Esophagus squamous epithelium (tissue), 5 donors: ENCODE data around the gene DNAJB6. TPM values are rescaled to one million over a fixed set of nuclear protein-coding genes. Genes with fewer than 3 reads are reported as not detected.

Experiments used
- DNase-seq: peaks from one replicate; lab custom pipeline; 2025; lab: John Stamatoyannopoulos, UW
- H3K27ac ChIP-seq, 4 donors: fragments of 200-600 bp; sonication (generic); one replicate each; pipeline ENCODE4 v1.5.1; 2016 to 2019; ENCODE audit warnings: mild to moderate bottlenecking in 1 of 4
- H3K27me3 ChIP-seq, 4 donors: fragments of 200-600 bp; sonication (generic); 1 replicate in 3 of 4; 2 replicates in 1 of 4; pipeline versions ENCODE4 v1.5.1 to v1.6.0; 2017 to 2021; ENCODE audit warnings: antibody characterized with exemption in 1 of 4
- H3K36me3 ChIP-seq, 3 donors: fragments of 200-600 bp; sonication (generic); one replicate each; pipeline ENCODE4 v1.5.1; 2016 to 2019
- H3K4me1 ChIP-seq, 3 donors: fragments of 200-600 bp; sonication (generic); one replicate each; pipeline ENCODE4 v1.5.1; 2017 to 2019
- H3K4me3 ChIP-seq, 4 donors: fragments of 200-600 bp; sonication (generic); 1 replicate in 3 of 4; 2 replicates in 1 of 4; pipeline ENCODE4 v1.5.1; 2016 to 2019; ENCODE audit warnings: mild to moderate bottlenecking in 2 of 4, moderate library complexity in 1 of 4
- H3K9me3 ChIP-seq, 3 donors: fragments of 200-600 bp; sonication (generic); one replicate each; pipeline ENCODE4 v1.5.1; 2016 to 2019
- CTCF ChIP-seq, 6 experiments: fragments of 450-650 bp in 4 of 6; fragments of 200-600 bp in 2 of 6; sonication (generic) in 2 of 6; IDR thresholded peaks; one replicate each; pipeline ENCODE4 v1.5.1; 2016 to 2019; ENCODE audit warnings: antibody characterized with exemption in 6 of 6, mild to moderate bottlenecking in 4 of 6, moderate library complexity in 4 of 6
- POLR2A ChIP-seq, 4 donors: fragments of 450-650 bp; IDR thresholded peaks; one replicate each; pipeline ENCODE4 v1.6.1; 2017; ENCODE audit warnings: antibody characterized with exemption in 4 of 4, mild to moderate bottlenecking in 4 of 4, moderate library complexity in 3 of 4
- WGBS, 2 donors: methylation state at CpG; one replicate each; pipeline ENCODE4 v1.1.5; 2018; 5-methylcytosine and 5-hydroxymethylcytosine counted together
- intact Hi-C: fragments of 100-400 bp; cut with DNase I; formaldehyde crosslinking; loops from one replicate; pipeline ENCODE4 v1.15.0; 2022
- total RNA-seq, 4 donors: library from RNA; depleted of rRNA; stranded (reverse); fragments of >200 nt; gene quantifications; one replicate each; pipeline ENCODE4 v1.1.0, GENCODE V29; 2016
- donor health status: DM: yes; HTN: yes; CAD: no.

Gene DNAJB6
- total RNA-seq, 4 donors from 2014 or later = 96.5 to 193 (median 160) TPM

- Histone ChIP-seq H3K4me3 (no peak overlapping the region), H3K36me3 (no peaks in the 10 kb centered on the region), H3K9me3 (no peaks in the 10 kb centered on the region), H3K27ac (no peak overlapping the region), H3K27me3 (peaks cover 0 to 13% (median 0%) of the 10 kb centered on the region in 4 donors), H3K4me1 (peaks cover 0 to 11% (median 4%) of the 10 kb centered on the region in 3 donors)
- no peak for DNase-seq
- intact Hi-C loops = loop anchor here (10.0 kb wide), 1 partner anchor 918 kb away; no protein-coding TSS in a partner anchor
- TF ChIP-seq CTCF (IDR thresholded peaks at IDR 0.05) = no peak
- TF ChIP-seq POLR2A (IDR thresholded peaks at IDR 0.05) = no peak
- 69 to 71% methylated on average over 13 of the region's 13 CpGs for WGBS, 2 donors
Measured at GRCh38 chr7:157436763-157437480, 100.1 kb downstream of the DNAJB6 start.

DNA sequence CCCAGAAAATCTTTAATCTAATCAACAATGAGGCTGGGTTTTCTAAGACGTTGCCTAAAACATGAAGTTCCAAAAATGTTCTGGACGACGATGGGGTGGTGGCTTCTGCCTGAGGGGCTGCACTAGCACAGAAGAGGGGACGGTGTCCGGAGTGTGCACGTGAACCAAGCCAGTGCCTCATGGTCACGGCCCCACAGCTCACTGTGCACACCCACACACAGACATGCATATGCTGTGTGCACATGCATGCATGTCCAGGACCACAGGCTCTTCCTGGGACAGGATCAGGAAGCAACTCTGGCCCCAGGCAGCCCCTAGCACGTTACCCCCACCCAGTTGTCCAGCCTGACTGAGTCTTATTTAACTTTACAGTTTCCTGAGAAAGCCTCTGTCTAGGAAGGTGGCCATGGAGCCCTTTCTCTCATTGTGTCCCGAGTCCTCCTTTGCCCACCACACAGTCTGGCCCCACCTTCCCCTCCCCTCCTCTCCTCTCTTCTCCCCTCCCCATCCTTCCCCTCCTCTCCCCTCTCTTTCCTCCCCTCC, 100.8 kb downstream of the DNAJB6 start:
- H3K4me1 ChIP-seq = peaks cover 0 to 6% (median 2%) of the 10 kb centered on the region in 3 donors
- intact Hi-C loops = loop anchor here (10.0 kb wide), 1 partner anchor 917 kb away; no protein-coding TSS in a partner anchor
- H3K36me3 ChIP-seq = no peaks in the 10 kb centered on the region
- no peaks in the 10 kb centered on the region for H3K9me3 ChIP-seq
- 26 to 61% methylated on average over 3 to 5 of the region's 9 CpGs for WGBS, 2 donors
- no peak for DNase-seq
- H3K27ac ChIP-seq = no peak overlapping the region
- H3K4me3 ChIP-seq = no peak overlapping the region
- TF ChIP-seq CTCF (IDR thresholded peaks at IDR 0.05) (no peak), POLR2A (IDR thresholded peaks at IDR 0.05) (no peak)
- peaks cover 0 to 13% (median 0%) of the 10 kb centered on the region in 4 donors for H3K27me3 ChIP-seq

- no peak overlapping the region for H3K27ac ChIP-seq
- no peak for DNase-seq
- H3K9me3 ChIP-seq = no peaks in the 10 kb centered on the region
- H3K27me3 ChIP-seq = peaks cover 0 to 13% (median 0%) of the 10 kb centered on the region in 4 donors
- TF ChIP-seq CTCF (IDR thresholded peaks at IDR 0.05) (no peak), POLR2A (IDR thresholded peaks at IDR 0.05) (no peak)
- H3K36me3 ChIP-seq = no peaks in the 10 kb centered on the region
- H3K4me3 ChIP-seq = no peak overlapping the region
- H3K4me1 ChIP-seq = no peaks in the 10 kb centered on the region
- intact Hi-C loops = loop anchor here (10.0 kb wide), 1 partner anchor 916 kb away; no protein-coding TSS in a partner anchor
- WGBS, 2 donors = 84 to 92% methylated on average over 5 to 17 of the region's 18 CpGs
Measured at GRCh38 chr7:157438121-157439025, 101.6 kb downstream of the DNAJB6 start.

GRCh38 chr7:157439149-157439548, 102.3 kb downstream of the DNAJB6 start:
- no peak for DNase-seq
- WGBS, 2 donors = 84 to 90% methylated on average over 5 of the region's 6 CpGs
- intact Hi-C loops = loop anchor here (10.0 kb wide), 1 partner anchor 916 kb away; no protein-coding TSS in a partner anchor

More at GRCh38 chr7:157439149-157439548, 102.3 kb downstream of the DNAJB6 start:
- Histone ChIP-seq H3K9me3 (no peaks in the 10 kb centered on the region), H3K4me3 (no peak overlapping the region), H3K36me3 (no peaks in the 10 kb centered on the region), H3K4me1 (no peaks in the 10 kb centered on the region), H3K27ac (no peak overlapping the region), H3K27me3 (peaks cover 0 to 13% (median 0%) of the 10 kb centered on the region in 4 donors)
- TF ChIP-seq POLR2A (IDR thresholded peaks at IDR 0.05) (no peak), CTCF (IDR thresholded peaks at IDR 0.05) (no peak)
